Stimulated activated CD8-positive, alpha-beta memory T cell treated with anti-CD3 and anti-CD28 coated beads, Interleukin-12 subunit alpha, Interleukin-12 subunit beta, amount 100 ng/mL, for 24 hours (primary cell): ENCODE measurements around the gene MEAF6.

ENCODE experiments used
- DNase-seq: peaks from one replicate; pipeline ENCODE4 v3.0.0-alpha.2; 2020; ENCODE audit errors: extremely low read depth

The MEAF6 gene

GRCh38 chr1:37474046-37474696, 40.4 kb downstream of the MEAF6 start, which contains the start of gene ZC3H12A:
Gene ZC3H12A, plus strand, starts transcription at chr1:37474580. Its CDS starts 917 bp downstream, at chr1:37475497.
- peak; percentile 78 for DNase-seq

- DNase-seq: no peak
Observed at GRCh38 chr1:37473431-37474045, 41.0 kb downstream of the MEAF6 start.

- DNase-seq: no peak
Observed at GRCh38 chr1:37472994-37473393, 41.6 kb downstream of the MEAF6 start.

- no peak for DNase-seq
Observed at GRCh38 chr1:37472281-37472680, 42.3 kb downstream of the MEAF6 start.

- DNase-seq: no peak
Observed at GRCh38 chr1:37471345-37472231, 43.0 kb downstream of the MEAF6 start.

GRCh38 chr1:37469386-37469785, 45.2 kb downstream of the MEAF6 start:
- no peak for DNase-seq

- DNase-seq: no peak
Observed at GRCh38 chr1:37468037-37468436, 46.5 kb downstream of the MEAF6 start.

GRCh38 chr1:37465593-37466517, 48.7 kb downstream of the MEAF6 start:
- DNase-seq: no peak

- no peak for DNase-seq
Observed at GRCh38 chr1:37464443-37464842, 50.1 kb downstream of the MEAF6 start.

- DNase-seq: no peak
Observed at GRCh38 chr1:37461698-37462436, 52.7 kb downstream of the MEAF6 start.

GRCh38 chr1:37458551-37458950, 56.0 kb downstream of the MEAF6 start:
- DNase-seq: no peak

GRCh38 chr1:37456614-37457013, 58.0 kb downstream of the MEAF6 start:
- DNase-seq: no peak

- no peak for DNase-seq
Observed at GRCh38 chr1:37455516-37455915, 59.0 kb downstream of the MEAF6 start.

GRCh38 chr1:37453647-37454046, 60.9 kb downstream of the MEAF6 start:
- DNase-seq: no peak

GRCh38 chr1:37452416-37452815, 62.1 kb downstream of the MEAF6 start:
- no peak for DNase-seq

GRCh38 chr1:37449936-37450335, 64.6 kb downstream of the MEAF6 start:
- no peak for DNase-seq

GRCh38 chr1:37448691-37449417, 65.7 kb downstream of the MEAF6 start:
- no peak for DNase-seq

GRCh38 chr1:37448185-37448584, 66.4 kb downstream of the MEAF6 start:
- DNase-seq: no peak

GRCh38 chr1:37446874-37447273, 67.7 kb downstream of the MEAF6 start:
- DNase-seq: no peak

GRCh38 chr1:37442644-37443043, 71.9 kb downstream of the MEAF6 start:
- DNase-seq: no peak
